HFFc6 (cell line): Measurements from ENCODE around the gene BOD1L2. TPM values are rescaled to one million over a fixed set of nuclear protein-coding genes. Genes with fewer than 3 reads are reported as not detected.
A peak's percentile ranks its signal among the peaks of the same experiment; 100 is the strongest.

Experiments used
- DNase-seq: peaks from one replicate; pipeline ENCODE4 v3.0.0-alpha.2; 2018
- H3K27ac Mint-ChIP-seq: 2 replicates; pipeline ENCODE4 v1.8.0; 2020; ENCODE audit warnings: mild to moderate bottlenecking, mixed read lengths
- H3K27me3 Mint-ChIP-seq: 2 replicates; pipeline ENCODE4 v1.8.0; 2021; ENCODE audit warnings: mild to moderate bottlenecking, moderate library complexity, mixed read lengths; ENCODE audit not compliant: insufficient read depth
- H3K36me3 Mint-ChIP-seq: 2 replicates; pipeline ENCODE4 v1.8.0; 2021; ENCODE audit warnings: low read depth, mixed read lengths
- H3K4me1 Mint-ChIP-seq: 2 replicates; pipeline ENCODE4 v1.8.0; 2020; ENCODE audit warnings: low read depth, mixed read lengths
- H3K4me3 Mint-ChIP-seq: 2 replicates; pipeline ENCODE4 v1.8.0; 2020; ENCODE audit warnings: mild to moderate bottlenecking, moderate library complexity, mixed read lengths
- H3K9me3 Mint-ChIP-seq: 2 replicates; pipeline ENCODE4 v1.8.0; 2020; ENCODE audit warnings: mild to moderate bottlenecking, mixed read lengths
- CTCF ChIP-seq: fragments of 200-600 bp; sonication (generic); IDR thresholded peaks from 2 replicates; pipeline ENCODE4 v1.5.0; 2021; ENCODE audit warnings: antibody characterized with exemption, mild to moderate bottlenecking
- long read RNA-seq: library from polyadenylated mRNA; unstranded; transcript quantifications from one replicate; pipeline ENCODE4 v2.0.0, GENCODE V29; 2019
- total RNA-seq, 6 experiments: library from RNA; stranded (reverse); fragmentation: NEBNext Ultra II Directional; extraction: Animal tissue kit (Norgen Biotek cat#: 25700); gene quantifications; 2 replicates in 1 of 6; 3 replicates in 5 of 6; pipeline ENCODE4 v1.2.3, GENCODE V29; 2021

BOD1L2 gene
- not detected for total RNA-seq
- long read RNA-seq: 0 reads

- Mint-ChIP-seq H3K9me3 (no peaks in the 10 kb centered on the region; the same call in 1 of the 2 replicates), H3K27me3 (peaks cover 21% of the 10 kb centered on the region), H3K4me1 (no peaks in the 10 kb centered on the region), H3K36me3 (no peaks in the 10 kb centered on the region), H3K4me3 (no peak within 1 kb of the TSS), H3K27ac (no peak within 1 kb of the TSS)
- no peak for DNase-seq
- TF ChIP-seq CTCF: no peak
Observed at GRCh38 chr18:57146956-57147636, at the start of gene BOD1L2. BOD1L2 (plus strand) TSS chr18:57147087; CDS start chr18:57147313, 226 bp downstream.

- TF ChIP-seq CTCF: no peak
- H3K27me3 Mint-ChIP-seq: peaks cover 4% of the 10 kb centered on the region; the same call in 1 of the 2 replicates
- peak; percentile 41 for DNase-seq
- no peaks in the 10 kb centered on the region for H3K9me3 Mint-ChIP-seq
- H3K27ac Mint-ChIP-seq: no peak overlapping the region
- no peak overlapping the region for H3K4me3 Mint-ChIP-seq
- H3K4me1 Mint-ChIP-seq: no peaks in the 10 kb centered on the region
- H3K36me3 Mint-ChIP-seq: no peaks in the 10 kb centered on the region
Observed at GRCh38 chr18:57107140-57107832, 39.6 kb upstream of the BOD1L2 start.

DNA sequence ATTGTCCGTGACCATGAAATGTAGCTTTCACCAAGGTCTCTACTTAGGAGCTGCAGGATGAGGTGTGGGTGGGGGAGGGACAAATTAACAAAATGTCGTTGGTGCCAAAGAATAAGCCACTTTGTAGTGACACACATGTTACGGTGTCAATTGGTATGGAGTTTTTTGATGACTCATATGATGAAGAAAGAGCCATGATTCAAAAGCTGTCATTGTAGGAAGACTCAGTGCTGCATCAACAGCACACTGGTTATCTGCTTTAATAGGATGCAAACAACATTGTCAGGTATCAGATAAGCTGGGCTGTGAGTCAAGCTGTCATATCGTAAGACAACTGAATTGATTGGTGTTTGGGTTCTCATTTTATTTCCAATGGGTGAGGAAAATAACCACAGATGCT, 36.6 kb upstream of the BOD1L2 start:
- Mint-ChIP-seq H3K9me3 (no peaks in the 10 kb centered on the region), H3K36me3 (no peaks in the 10 kb centered on the region), H3K4me3 (no peak overlapping the region), H3K27ac (no peak overlapping the region), H3K27me3 (peaks cover 2% of the 10 kb centered on the region; the same call in 1 of the 2 replicates), H3K4me1 (no peaks in the 10 kb centered on the region)
- TF ChIP-seq CTCF: no peak
- DNase-seq: no peak

GRCh38 chr18:57113799-57114420, 33.0 kb upstream of the BOD1L2 start:
- TF ChIP-seq CTCF: no peak
- H3K27ac Mint-ChIP-seq: no peak overlapping the region
- H3K4me3 Mint-ChIP-seq: no peak overlapping the region
- H3K9me3 Mint-ChIP-seq: no peaks in the 10 kb centered on the region
- DNase-seq: no peak
- no peaks in the 10 kb centered on the region for H3K4me1 Mint-ChIP-seq
- peaks cover 6% of the 10 kb centered on the region for H3K27me3 Mint-ChIP-seq
- H3K36me3 Mint-ChIP-seq: no peaks in the 10 kb centered on the region

DNA sequence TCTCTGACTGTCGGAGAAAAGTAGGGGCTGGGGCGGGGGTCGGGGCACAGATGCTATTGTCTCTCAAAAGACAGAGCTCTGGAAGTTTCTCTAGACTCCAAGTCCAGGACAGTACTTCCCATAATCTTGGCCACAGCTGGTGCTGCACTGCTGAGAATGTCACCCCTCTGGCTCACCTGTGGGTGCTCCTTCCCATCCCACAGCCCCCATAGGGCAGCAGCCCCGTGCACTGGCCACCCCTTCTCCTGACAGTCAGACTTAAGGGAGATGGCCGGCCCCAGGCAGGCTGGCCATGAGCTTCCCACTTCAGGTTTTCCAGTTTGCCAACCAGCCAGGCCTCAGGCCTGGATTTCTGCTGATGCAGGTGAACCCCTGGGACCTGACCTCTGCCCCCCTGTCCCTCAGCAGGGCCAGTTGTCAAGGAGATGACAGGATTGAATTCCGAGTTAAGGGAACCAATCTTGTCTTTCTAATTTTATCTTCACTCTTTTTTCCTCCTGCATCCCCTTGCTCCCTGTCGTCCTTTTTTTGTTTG, 30.2 kb upstream of the BOD1L2 start:
- Mint-ChIP-seq H3K27me3 (peaks cover 10% of the 10 kb centered on the region), H3K4me1 (no peaks in the 10 kb centered on the region), H3K4me3 (no peak overlapping the region), H3K9me3 (no peaks in the 10 kb centered on the region), H3K27ac (no peak overlapping the region), H3K36me3 (no peaks in the 10 kb centered on the region)
- TF ChIP-seq CTCF: no peak
- DNase-seq: no peak
